GM12878 (cell line): ENCODE results near the gene PDCD10. TPM values are rescaled to one million over a fixed set of nuclear protein-coding genes. Genes with fewer than 3 reads are reported as not detected.

ENCODE experiments used
- ATAC-seq: fragments of 200-7000 bp; cut with Tn5 transposase; 3 replicates; pipeline ENCODE4 v1.9.1; 2020; ENCODE audit warnings: mild to moderate bottlenecking, moderate library complexity
- BruUV-seq: library from RNA; stranded (reverse); fragments of 400-500 nt; replicated peaks from 2 replicates; lab custom pipeline; 2021; lab: Mats Ljungman, UMichigan
- CTCF ChIA-PET: fragments of 300-600 bp; sonication (Branson Sonifier 250); formaldehyde crosslinking; extraction: SDS; loops from one replicate; lab custom pipeline; 2021; ENCODE audit warnings: inconsistent platforms; lab: Yijun Ruan, JAX
- POLR2A ChIA-PET: fragments of 350-600 bp; formaldehyde crosslinking; extraction: SDS; loops from one replicate; lab custom pipeline; 2021; ENCODE audit warnings: inconsistent platforms; lab: Charles Lee
- RAD21 ChIA-PET: fragments of 300-600 bp; sonication (Branson Sonifier 250); formaldehyde crosslinking; loops from one replicate; lab custom pipeline; 2023; ENCODE audit warnings: antibody characterized with exemption; ENCODE audit not compliant: unreplicated experiment; lab: Charles Lee
- SMC1A ChIA-PET: fragments of 300-600 bp; sonication (Branson Sonifier 250); formaldehyde crosslinking; loops from one replicate; lab custom pipeline; 2023; ENCODE audit not compliant: unreplicated experiment, uncharacterized antibody; lab: Charles Lee
- DNase-seq: peaks from one replicate; pipeline ENCODE4 v3.0.0-alpha.2; 2011; ENCODE audit warnings: low read depth, low spot score
- FAIRE-seq: peaks from 3 replicates; lab custom pipeline; 2011; peaks lifted over from hg19 to GRCh38; lab: Jason Lieb, UNC
- H2AFZ ChIP-seq: 2 replicates; pipeline ENCODE4 v1.6.0; 2011; ENCODE audit warnings: low read depth, low read length, control low read depth; ENCODE audit not compliant: control insufficient read depth
- H3K27ac ChIP-seq: 2 replicates; pipeline ENCODE4 v1.5.1; 2011; ENCODE audit warnings: control low read depth; ENCODE audit not compliant: control insufficient read depth, insufficient read depth
- H3K27me3 ChIP-seq, 2 experiments: replicated peaks in 1 of 2; 2 replicates each; pipeline versions ENCODE4 v1.6.0 to v1.6.1; 2011; ENCODE audit warnings: low read length in 1 of 2; ENCODE audit not compliant: control insufficient read depth in 2 of 2, insufficient read depth in 2 of 2
- H3K36me3 ChIP-seq, 2 experiments: 2 replicates each; pipeline ENCODE4 v1.5.1; 2011; ENCODE audit warnings: low read length in 1 of 2; ENCODE audit not compliant: control insufficient read depth in 2 of 2, insufficient read depth in 2 of 2
- H3K4me1 ChIP-seq: 2 replicates; pipeline ENCODE4 v1.6.1; 2011; ENCODE audit warnings: mild to moderate bottlenecking, low read length, moderate library complexity, mixed read lengths; ENCODE audit not compliant: control insufficient read depth, insufficient read depth
- H3K4me2 ChIP-seq: 2 replicates; pipeline ENCODE4 v1.6.0; 2011; ENCODE audit warnings: control low read depth; ENCODE audit not compliant: control insufficient read depth, insufficient read depth
- H3K4me3 ChIP-seq: fragments of 200-600 bp; sonication (generic); 2 replicates; pipeline ENCODE4 v1.5.1; 2016
- H3K79me2 ChIP-seq: 2 replicates; pipeline ENCODE4 v1.6.0; 2011; ENCODE audit warnings: low read length; ENCODE audit not compliant: control insufficient read depth, insufficient read depth
- H3K9ac ChIP-seq: 2 replicates; pipeline ENCODE4 v1.8.0; 2011; ENCODE audit warnings: low read length, control low read depth, mixed read lengths; ENCODE audit not compliant: control insufficient read depth, insufficient read depth
- H3K9me3 ChIP-seq: replicated peaks from 3 replicates; pipeline ENCODE4 v1.5.1; 2011; ENCODE audit warnings: mild to moderate bottlenecking, low read length; ENCODE audit not compliant: control insufficient read depth, insufficient read depth
- H4K20me1 ChIP-seq: 2 replicates; pipeline ENCODE4 v1.6.0; 2011; ENCODE audit not compliant: control insufficient read depth, insufficient read depth
- BCL11A ChIP-seq: IDR thresholded peaks from 2 replicates; pipeline ENCODE4 v1.6.1; 2011; ENCODE audit warnings: low read depth, low read length
- CHD2 ChIP-seq: IDR thresholded peaks from 2 replicates; pipeline ENCODE4 v1.6.1; 2011; ENCODE audit warnings: low read depth, low read length, improper control_type of control experiment, borderline replicate concordance
- ESRRA ChIP-seq: IDR thresholded peaks from 2 replicates; pipeline ENCODE4 v1.6.1; 2012; ENCODE audit warnings: mild to moderate bottlenecking, low read length, improper control_type of control experiment
- HSF1 ChIP-seq: fragments of 150-350 bp; IDR thresholded peaks from 2 replicates; pipeline ENCODE4 v1.6.1; 2014; ENCODE audit warnings: mild to moderate bottlenecking, low read depth, low read length
- NBN ChIP-seq: fragments of 450-650 bp; IDR thresholded peaks from 2 replicates; pipeline ENCODE4 v1.6.1; 2016
- PRDM15 ChIP-seq: fragments of 450-650 bp; formaldehyde crosslinking; IDR thresholded peaks from 2 replicates; pipeline ENCODE4 v1.4.0; 2020; ENCODE audit warnings: mild to moderate bottlenecking, moderate library complexity
- RELA ChIP-seq: fragments of 450-650 bp; IDR thresholded peaks from 2 replicates; pipeline ENCODE4 v1.8.0; 2014; ENCODE audit warnings: borderline replicate concordance; ENCODE audit not compliant: partially characterized antibody
- SMAD5 ChIP-seq: IDR thresholded peaks from 2 replicates; pipeline ENCODE4 v1.6.1; 2016; ENCODE audit warnings: antibody characterized with exemption, low read depth
- STAT3 ChIP-seq: IDR thresholded peaks from 2 replicates; pipeline ENCODE4 v1.6.1; 2011; ENCODE audit warnings: low read depth, low read length, improper control_type of control experiment
- WGBS: methylation state at CpG from one replicate; pipeline ENCODE4 v1.1.6; 2016; ENCODE audit warnings: low lambda C conversion rate; ENCODE audit not compliant: insufficient replicate concordance, insufficient coverage; ENCODE audit errors: missing lambda C conversion rate; 5-methylcytosine and 5-hydroxymethylcytosine counted together
- in situ Hi-C: fragments of 300-500 bp; cut with MboI; formaldehyde crosslinking; loops from 9 replicates; pipeline ENCODE4 v1.14.3; 2018; ENCODE audit warnings: mixed read lengths
- intact Hi-C: fragments of 100-400 bp; cut with micrococcal nuclease; formaldehyde crosslinking; loops from one replicate; pipeline ENCODE4 v1.14.2; 2022; ENCODE audit not compliant: unreplicated experiment
- polyA plus RNA-seq, 11 experiments: library from polyadenylated mRNA; depleted of rRNA in 4 of 11; unstranded in 6 of 11; stranded (reverse) in 5 of 11; fragments of >200 nt; fragmentation: Nextera tagmentation in 4 of 11; fragmentation: Illumina TruSeq in 1 of 11; extraction: Ambion mirVana in 4 of 11; extraction: Trizol in 1 of 11; gene quantifications; 1 replicate in 1 of 11; 2 replicates in 10 of 11; pipeline versions ENCODE4 v1.2.1 to v1.2.3, GENCODE V29; 2011 to 2016; ENCODE audit warnings: inconsistent platforms in 2 of 11, missing spikeins in 2 of 11, low read depth in 1 of 11
- total RNA-seq, 4 experiments: library from RNA; depleted of rRNA in 3 of 4; stranded (reverse); fragments of >200 nt in 3 of 4; fragmentation: Illumina TruSeq in 1 of 4; extraction: Trizol in 1 of 4; gene quantifications; 2 replicates each; pipeline versions ENCODE4 v1.2.1 to v1.2.3, GENCODE V29; 2013 to 2021

PDCD10 gene
- total and polyA plus RNA-seq, 10 of the 15 experiments (the other 5 are each of a cell fraction or from before 2014, with no cell fraction given) = 64.1 to 247 (median 125) TPM

GRCh38 chr3:167738037-167738436 lies 3.3 kb upstream of the PDCD10 start:
- Histone ChIP-seq H3K4me2 (no peak overlapping the region), H3K79me2 (peaks cover 15% of the 10 kb centered on the region), H3K36me3 (no peaks in the 10 kb centered on the region), H2AFZ (no peak overlapping the region), H3K9me3 (no peaks in the 10 kb centered on the region), H3K9ac (no peak overlapping the region), H3K4me3 (no peak overlapping the region), H4K20me1 (no peaks in the 10 kb centered on the region), H3K4me1 (peaks cover 2% of the 10 kb centered on the region; the same call in 1 of the 2 replicates), H3K27ac (no peak overlapping the region), H3K27me3 (no peaks in the 10 kb centered on the region)
- no TSS peak for BruUV-seq
- FAIRE-seq (no peak), ATAC-seq (no peak), DNase-seq (no peak)
- in situ Hi-C loops (no loop called here), intact Hi-C loops (loop anchor here (10.0 kb wide), 1 partner anchor 357 kb away; the partner anchor contains the start of gene GOLIM4)
- ChIA-PET RAD21 (no interaction called here), CTCF (interaction anchor here (3.3 kb wide), 1 partner anchor 53 kb away, joined by 23 read pairs; no protein-coding TSS in a partner anchor), POLR2A (no interaction called here), SMC1A (interaction anchor here (1.8 kb wide), 1 partner anchor 10 kb away, joined by 6 read pairs; no protein-coding TSS in a partner anchor)
- TF ChIP-seq STAT3 = no peak
- WGBS = 35% methylated on average over 2 of the region's 2 CpGs

DNA sequence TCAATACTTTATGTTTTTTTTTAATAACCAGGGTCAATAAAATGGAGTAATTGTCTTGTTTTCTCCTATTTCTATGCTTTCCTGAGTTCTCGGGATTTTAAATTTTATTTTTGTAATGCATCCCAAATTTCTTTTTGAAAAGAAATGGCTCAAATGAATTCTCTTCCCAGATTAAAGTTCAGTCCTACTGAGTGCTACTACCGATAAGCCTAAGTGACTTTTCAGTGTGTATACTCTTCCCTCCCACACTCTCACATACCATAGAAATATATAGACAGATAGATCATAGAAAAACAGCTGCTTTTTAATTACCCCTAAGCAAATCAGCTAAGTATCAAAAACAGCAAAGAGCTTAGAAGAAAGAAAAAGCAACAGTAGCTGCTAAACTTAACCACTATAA lies 2.3 kb upstream of the PDCD10 start:
- CTCF ChIA-PET = interaction anchor here (0.7 to 3.3 kb wide), 5 partner anchors 11 to 357 kb away, joined by 3 to 23 read pairs (median 12); partner anchors contain the start of gene ZBBX
- Histone ChIP-seq H3K4me1 (peaks cover 3% of the 10 kb centered on the region; the same call in 1 of the 2 replicates), H3K36me3 (no peaks in the 10 kb centered on the region), H3K4me3 (no peak overlapping the region), H3K9ac (no peak overlapping the region)
- intact Hi-C loops = loop anchor here (10.0 kb wide), 1 partner anchor 358 kb away; the partner anchor contains the start of gene GOLIM4
- 98% methylated on average over 2 of the region's 2 CpGs for WGBS
- FAIRE-seq = no peak
- TF ChIP-seq SMAD5 = no peak
- no peak for TF ChIP-seq NBN
- no peak for TF ChIP-seq ESRRA
- TF ChIP-seq CHD2 = no peak
- TF ChIP-seq PRDM15 (CRISPR knock-in tag) = no peak
- TF ChIP-seq RELA = no peak
- TF ChIP-seq HSF1 = no peak
- no peak for TF ChIP-seq BCL11A
- TF ChIP-seq, all 136 proteins: peak for 0
- ATAC-seq (no peak), DNase-seq (no peak)
- Histone ChIP-seq H2AFZ (no peak overlapping the region), H3K27me3 (no peaks in the 10 kb centered on the region), H3K27ac (no peak overlapping the region), H3K9me3 (no peaks in the 10 kb centered on the region), H4K20me1 (no peaks in the 10 kb centered on the region), H3K79me2 (peaks cover 26% of the 10 kb centered on the region), H3K4me2 (peak overlapping the region; percentile 90; the same call in 1 of the 2 replicates)
- in situ Hi-C loops = no loop called here
- ChIA-PET RAD21 (interaction anchor here (1.3 kb wide), 1 partner anchor 13 kb away, joined by 4 read pairs; no protein-coding TSS in a partner anchor), POLR2A (interaction anchor here (0.6 to 3.0 kb wide), 3 partner anchors 9 to 13 kb away, joined by 3 to 26 read pairs (median 3); no protein-coding TSS in a partner anchor), SMC1A (interaction anchor here (0.6 to 3.0 kb wide), 9 partner anchors 9 to 357 kb away, joined by 3 to 36 read pairs (median 5); partner anchors contain the start of gene ZBBX)
- no TSS peak for BruUV-seq
